Lung (tissue), 12 donors: ENCODE data around the gene CD93. TPM values are rescaled to one million over a fixed set of nuclear protein-coding genes. Genes with fewer than 3 reads are reported as not detected.

ENCODE experiments used
- ATAC-seq: fragments of 200-7000 bp; cut with Tn5 transposase; one replicate; pipeline ENCODE4 v1.9.1; 2020; ENCODE audit warnings: moderate number of reproducible peaks; ENCODE audit not compliant: insufficient read depth, low FRiP score
- DNase-seq, 3 donors: peaks; one replicate each; pipeline ENCODE4 v3.0.0-alpha.2; 2013 to 2017
- H3K27ac ChIP-seq, 2 donors: one replicate each; pipeline ENCODE4 v1.5.1; 2013; ENCODE audit warnings: mild to moderate bottlenecking in 2 of 2, moderate library complexity in 2 of 2, control low read depth in 1 of 2, inconsistent platforms in 1 of 2, low read depth in 1 of 2, low read length in 1 of 2
- H3K27me3 ChIP-seq, 3 donors: one replicate each; pipeline ENCODE4 v1.5.1; 2013; ENCODE audit warnings: low read length in 2 of 3; ENCODE audit not compliant: control insufficient read depth in 3 of 3, insufficient read depth in 3 of 3
- H3K36me3 ChIP-seq, 4 donors: one replicate each; pipeline ENCODE4 v1.5.1; 2013; ENCODE audit warnings: low read length in 4 of 4, mild to moderate bottlenecking in 1 of 4, moderate library complexity in 1 of 4; ENCODE audit not compliant: control insufficient read depth in 4 of 4, insufficient read depth in 4 of 4
- H3K4me1 ChIP-seq, 5 donors: one replicate each; pipeline ENCODE4 v1.5.1; 2013; ENCODE audit warnings: low read length in 5 of 5, mild to moderate bottlenecking in 2 of 5, moderate library complexity in 1 of 5; ENCODE audit not compliant: control insufficient read depth in 5 of 5, insufficient read depth in 5 of 5
- H3K4me3 ChIP-seq: one replicate; pipeline ENCODE4 v1.5.1; 2013; ENCODE audit warnings: mild to moderate bottlenecking, control low read depth, moderate library complexity
- H3K9ac ChIP-seq, 2 donors: one replicate each; pipeline ENCODE4 v1.5.1; 2013; ENCODE audit warnings: low read length in 2 of 2, control low read depth in 1 of 2; ENCODE audit not compliant: insufficient read depth in 1 of 2
- H3K9me3 ChIP-seq, 4 donors: one replicate each; pipeline ENCODE4 v1.5.1; 2013; ENCODE audit warnings: low read length in 3 of 4, mild to moderate bottlenecking in 1 of 4, moderate library complexity in 1 of 4; ENCODE audit not compliant: control insufficient read depth in 4 of 4, insufficient read depth in 3 of 4
- WGBS, 2 donors: extraction: QIAGEN DNeasy Blood & Tissue Kit; methylation state at CpG; one replicate each; pipeline ENCODE4 v1.1.7; 2013; 5-methylcytosine and 5-hydroxymethylcytosine counted together
- polyA plus RNA-seq, 2 donors: library from polyadenylated mRNA; stranded (reverse); fragments of 200-250 nt; gene quantifications; one replicate each; pipeline ENCODE4 v1.2.1, GENCODE V29; 2013
- total RNA-seq, 2 donors: library from RNA; depleted of rRNA in 1 of 2; stranded (reverse); fragments of >200 nt in 1 of 2; gene quantifications; one replicate each; pipeline ENCODE4 v1.2.1, GENCODE V29; 2014 to 2021
- TF ChIP-seq, protein P1 (sequence below): IDR thresholded peaks from 2 replicates; pipeline ENCODE4 v1.5.1; 2012; ENCODE audit warnings: mild to moderate bottlenecking; ENCODE audit errors: control extremely low read depth, extremely low read depth
- donor health status: control.
- donor health status: control.
- donor health status: Bipolar disorder and iron deficiency.
- donor health status: healthy.
- donor health status: DM: yes; HTN: yes; CAD: no.

Gene CD93
- total and polyA plus RNA-seq, 4 donors = 17.9 to 239 (median 126) TPM

DNA sequence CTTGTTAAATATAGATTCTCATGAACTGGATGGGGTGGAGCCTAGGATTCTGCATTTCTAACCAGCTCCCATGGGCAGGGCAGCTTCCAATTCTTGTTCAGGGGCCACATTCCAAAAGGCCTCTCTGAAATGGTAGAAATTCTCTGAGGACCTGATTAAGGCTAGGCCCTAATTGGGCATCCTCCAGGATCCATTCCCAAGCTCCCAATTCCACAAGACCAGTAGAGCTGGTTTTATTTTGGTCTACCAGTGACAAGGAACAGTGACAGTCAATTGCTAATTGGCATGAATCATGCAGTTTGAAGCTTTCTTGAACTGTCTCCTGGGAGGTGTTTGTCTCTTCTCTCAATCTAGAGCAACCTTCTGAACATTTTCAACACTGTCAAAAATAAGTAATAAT lies 39.7 kb downstream of the CD93 start:
- peaks cover 0 to 49% (median 44%) of the 10 kb centered on the region in 3 donors for H3K27me3 ChIP-seq

DNA sequence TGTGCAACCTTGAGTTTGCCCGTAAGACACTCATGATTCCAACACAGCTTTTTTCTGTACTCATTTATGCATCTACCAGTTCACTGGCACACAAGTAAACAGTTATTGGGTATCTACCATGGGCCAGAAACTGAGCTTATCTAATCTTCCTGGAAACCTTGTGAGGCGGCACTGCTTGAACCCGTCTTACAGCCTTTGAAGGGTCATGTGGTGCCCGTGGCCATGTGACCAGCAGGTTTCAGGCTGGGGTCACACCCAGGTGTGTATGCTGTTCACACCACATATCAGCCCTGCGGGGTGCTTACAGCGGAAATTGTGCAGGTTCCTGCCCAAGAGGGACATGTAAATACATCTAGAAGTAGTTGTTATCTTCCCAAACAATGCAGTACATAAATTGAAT lies 42.7 kb downstream of the CD93 start:
- H3K27me3 ChIP-seq = peaks cover 0 to 44% (median 37%) of the 10 kb centered on the region in 3 donors
- TF ChIP-seq, protein P1, sequence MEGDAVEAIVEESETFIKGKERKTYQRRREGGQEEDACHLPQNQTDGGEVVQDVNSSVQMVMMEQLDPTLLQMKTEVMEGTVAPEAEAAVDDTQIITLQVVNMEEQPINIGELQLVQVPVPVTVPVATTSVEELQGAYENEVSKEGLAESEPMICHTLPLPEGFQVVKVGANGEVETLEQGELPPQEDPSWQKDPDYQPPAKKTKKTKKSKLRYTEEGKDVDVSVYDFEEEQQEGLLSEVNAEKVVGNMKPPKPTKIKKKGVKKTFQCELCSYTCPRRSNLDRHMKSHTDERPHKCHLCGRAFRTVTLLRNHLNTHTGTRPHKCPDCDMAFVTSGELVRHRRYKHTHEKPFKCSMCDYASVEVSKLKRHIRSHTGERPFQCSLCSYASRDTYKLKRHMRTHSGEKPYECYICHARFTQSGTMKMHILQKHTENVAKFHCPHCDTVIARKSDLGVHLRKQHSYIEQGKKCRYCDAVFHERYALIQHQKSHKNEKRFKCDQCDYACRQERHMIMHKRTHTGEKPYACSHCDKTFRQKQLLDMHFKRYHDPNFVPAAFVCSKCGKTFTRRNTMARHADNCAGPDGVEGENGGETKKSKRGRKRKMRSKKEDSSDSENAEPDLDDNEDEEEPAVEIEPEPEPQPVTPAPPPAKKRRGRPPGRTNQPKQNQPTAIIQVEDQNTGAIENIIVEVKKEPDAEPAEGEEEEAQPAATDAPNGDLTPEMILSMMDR = no peak
- no peaks in the 10 kb centered on the region for H3K36me3 ChIP-seq
- H3K4me1 ChIP-seq = peaks cover 0 to 16% (median 0%) of the 10 kb centered on the region in 5 donors
- peaks cover 0 to 2% (median 0%) of the 10 kb centered on the region in 4 donors for H3K9me3 ChIP-seq
- no peak overlapping the region for H3K4me3 ChIP-seq
- no peak overlapping the region for H3K27ac ChIP-seq
- WGBS, 2 donors = 63 to 83% methylated on average over 6 of the region's 6 CpGs
- ATAC-seq (no peak), DNase-seq (no peak)
- H3K9ac ChIP-seq = no peak overlapping the region

More for the DNA sequence above, 39.7 kb downstream of the CD93 start:
- Histone ChIP-seq H3K4me3 (no peak overlapping the region), H3K36me3 (no peaks in the 10 kb centered on the region), H3K27ac (no peak overlapping the region), H3K4me1 (peaks cover 0 to 44% (median 1%) of the 10 kb centered on the region in 5 donors), H3K9ac (no peak overlapping the region), H3K9me3 (no peaks in the 10 kb centered on the region)
- DNase-seq (no peak), ATAC-seq (no peak)
- TF ChIP-seq, protein P1 = no peak

DNA sequence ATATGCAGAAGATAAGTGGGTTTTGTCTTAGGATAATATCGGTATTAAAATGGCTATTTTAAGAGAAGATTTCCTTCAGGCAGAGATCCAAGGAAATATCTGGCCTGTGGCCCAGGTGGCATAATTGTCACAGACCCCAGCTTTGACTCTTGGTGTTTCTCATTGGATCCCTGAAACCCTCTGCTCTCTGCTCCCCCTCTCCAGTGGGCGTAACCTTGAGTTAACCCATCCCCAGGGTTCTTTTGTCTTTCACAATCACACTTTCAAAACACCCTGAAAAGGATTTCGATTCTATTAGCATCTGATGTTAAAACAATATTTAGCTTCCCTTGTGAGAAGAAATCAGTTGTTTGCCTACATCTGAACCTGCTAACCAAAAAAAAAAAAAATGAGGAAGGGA lies 43.9 kb downstream of the CD93 start:
- Histone ChIP-seq H3K36me3 (no peaks in the 10 kb centered on the region), H3K27me3 (peaks cover 0 to 38% (median 33%) of the 10 kb centered on the region in 3 donors), H3K9me3 (peaks cover 0 to 2% (median 0%) of the 10 kb centered on the region in 4 donors), H3K4me1 (peaks cover 0 to 8% (median 0%) of the 10 kb centered on the region in 5 donors), H3K27ac (no peak overlapping the region), H3K4me3 (no peak overlapping the region), H3K9ac (no peak overlapping the region)
- no peak for ATAC-seq
- TF ChIP-seq, protein P1 = no peak
- DNase-seq = no peak
- 42 to 45% methylated on average over 3 of the region's 3 CpGs for WGBS, 2 donors
